ENCODE results near the gene SYT17.

The SYT17 gene

DNA sequence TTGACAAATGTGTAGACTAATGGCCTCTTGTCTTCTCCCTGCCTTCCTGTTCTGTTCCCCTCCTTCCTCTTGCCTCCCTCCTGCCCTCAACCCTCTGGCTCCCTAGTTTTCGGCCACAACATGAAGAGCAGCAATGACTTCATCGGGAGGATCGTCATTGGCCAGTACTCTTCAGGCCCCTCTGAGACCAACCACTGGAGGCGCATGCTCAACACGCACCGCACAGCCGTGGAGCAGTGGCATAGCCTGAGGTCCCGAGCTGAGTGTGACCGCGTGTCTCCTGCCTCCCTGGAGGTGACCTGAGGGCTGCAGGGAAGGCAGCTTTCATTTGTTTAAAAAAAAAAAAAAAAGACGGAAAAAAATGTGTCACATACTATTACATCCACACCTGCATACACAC lies 98.7 kb downstream of the SYT17 start:
- Histone ChIP-seq H3K36me3 (replicated peaks in 1 of 2; ENCODE audit: control insufficient read depth in 2 of 2, insufficient read depth in 2 of 2, low read length in 2 of 2) (peaks cover 0 to 9% of the 10 kb centered on the region in 2 donors), H3K4me3 (ENCODE audit: low read length in 2 of 2) (peak overlapping the region in 1 of 2 donors; percentile 23), H3K4me2 (ENCODE audit: insufficient read depth, low read length, poor library complexity, severe bottlenecking) (no peak overlapping the region), H4K8ac (ENCODE audit: low read depth, low read length) (no peak overlapping the region), H2BK12ac (ENCODE audit: low read length) (no peak overlapping the region), H3K27ac (replicated peaks; ENCODE audit: low read length) (no peak overlapping the region), H4K91ac (ENCODE audit: low read depth, low read length, poor library complexity) (no peak overlapping the region), H3K4ac (ENCODE audit: low read length) (no peak overlapping the region), H3K14ac (ENCODE audit: low read length) (no peak overlapping the region), H2BK5ac (ENCODE audit: low read length) (no peak overlapping the region), H3K27me3 (ENCODE audit: control insufficient read depth in 3 of 3, insufficient read depth in 3 of 3, low read depth in 1 of 3, low read length in 3 of 3) (no peaks in the 10 kb centered on the region), H2BK15ac (ENCODE audit: low read length) (no peak overlapping the region), H2AFZ (ENCODE audit: low read length) (no peak overlapping the region), H3K79me1 (ENCODE audit: low read depth, low read length) (no peaks in the 10 kb centered on the region), H2BK120ac (ENCODE audit: low read depth, low read length) (no peak overlapping the region), H3K4me1 (ENCODE audit: control insufficient read depth in 2 of 2, insufficient read depth in 1 of 2, low read depth in 1 of 2, low read length in 2 of 2) (no peaks in the 10 kb centered on the region), H3K23ac (ENCODE audit: low read depth, low read length, poor library complexity) (no peak overlapping the region), H3K9me3 (replicated peaks in 1 of 2; ENCODE audit: control insufficient read depth in 2 of 2, insufficient read depth in 1 of 2, low read depth in 1 of 2, low read length in 2 of 2) (peaks cover 0 to 8% of the 10 kb centered on the region in 2 donors), H2AK5ac (ENCODE audit: low read depth, low read length) (no peak overlapping the region), H3K9ac (ENCODE audit: low read depth, low read length, poor library complexity) (no peak overlapping the region), H3K18ac (ENCODE audit: low read length) (peak overlapping the region; percentile 0)
- no CpG with 5 or more reads among the region's 11 CpGs for WGBS, 2 donors (ENCODE audit: extremely low coverage in 2 of 2, insufficient read length in 2 of 2, insufficient replicate concordance in 1 of 2)
- DNase-seq (ENCODE audit: low spot score) = no peak

DNA sequence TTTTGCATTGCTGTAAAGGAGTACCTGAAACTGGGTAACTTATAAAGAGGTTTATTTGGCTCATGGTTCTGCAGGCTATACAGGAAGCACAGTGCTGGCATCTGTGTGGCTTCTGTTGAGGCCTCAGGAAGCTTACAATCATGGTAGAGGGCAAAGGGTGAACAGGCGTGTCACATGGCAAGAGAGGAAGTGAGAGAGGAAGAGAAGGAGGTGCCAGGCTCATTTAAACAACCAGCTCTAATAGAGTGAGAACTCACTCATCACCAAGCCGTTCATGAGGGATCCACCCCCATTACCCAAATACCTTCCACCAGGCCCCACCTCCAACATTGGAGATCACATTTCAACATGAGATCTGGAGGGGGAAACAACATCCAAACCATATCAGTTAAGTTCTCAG lies 101.1 kb downstream of the SYT17 start:
- no CpG with 5 or more reads among the region's 2 CpGs for WGBS, 2 donors (ENCODE audit: extremely low coverage in 2 of 2, insufficient read length in 2 of 2, insufficient replicate concordance in 1 of 2)
- DNase-seq (ENCODE audit: low spot score) = no peak
- H3K4me3 ChIP-seq (ENCODE audit: low read length in 2 of 2) = no peak overlapping the region
- no peak overlapping the region for H2BK120ac ChIP-seq (ENCODE audit: low read depth, low read length)
- H3K27ac ChIP-seq (replicated peaks; ENCODE audit: low read length) = no peak overlapping the region
- no peak overlapping the region for H4K91ac ChIP-seq (ENCODE audit: low read depth, low read length, poor library complexity)
- H2AFZ ChIP-seq (ENCODE audit: low read length) = no peak overlapping the region
- no peak overlapping the region for H3K14ac ChIP-seq (ENCODE audit: low read length)
- peaks cover 0 to 9% of the 10 kb centered on the region in 2 donors for H3K36me3 ChIP-seq (replicated peaks in 1 of 2; ENCODE audit: control insufficient read depth in 2 of 2, insufficient read depth in 2 of 2, low read length in 2 of 2)
- H3K23ac ChIP-seq (ENCODE audit: low read depth, low read length, poor library complexity) = no peak overlapping the region
- H3K4me2 ChIP-seq (ENCODE audit: insufficient read depth, low read length, poor library complexity, severe bottlenecking) = no peak overlapping the region
- no peak overlapping the region for H2AK5ac ChIP-seq (ENCODE audit: low read depth, low read length)
- H3K4me1 ChIP-seq (ENCODE audit: control insufficient read depth in 2 of 2, insufficient read depth in 1 of 2, low read depth in 1 of 2, low read length in 2 of 2) = no peaks in the 10 kb centered on the region
- no peak overlapping the region for H3K4ac ChIP-seq (ENCODE audit: low read length)
- H4K8ac ChIP-seq (ENCODE audit: low read depth, low read length) = no peak overlapping the region
- H2BK15ac ChIP-seq (ENCODE audit: low read length) = no peak overlapping the region
- H3K27me3 ChIP-seq (ENCODE audit: control insufficient read depth in 3 of 3, insufficient read depth in 3 of 3, low read depth in 1 of 3, low read length in 3 of 3) = no peaks in the 10 kb centered on the region
- H2BK5ac ChIP-seq (ENCODE audit: low read length) = no peak overlapping the region
- H2BK12ac ChIP-seq (ENCODE audit: low read length) = no peak overlapping the region
- H3K9ac ChIP-seq (ENCODE audit: low read depth, low read length, poor library complexity) = no peak overlapping the region
- H3K9me3 ChIP-seq (replicated peaks in 1 of 2; ENCODE audit: control insufficient read depth in 2 of 2, insufficient read depth in 1 of 2, low read depth in 1 of 2, low read length in 2 of 2) = peaks cover 0 to 4% of the 10 kb centered on the region in 2 donors
- no peak overlapping the region for H3K18ac ChIP-seq (ENCODE audit: low read length)
- no peaks in the 10 kb centered on the region for H3K79me1 ChIP-seq (ENCODE audit: low read depth, low read length)

DNA sequence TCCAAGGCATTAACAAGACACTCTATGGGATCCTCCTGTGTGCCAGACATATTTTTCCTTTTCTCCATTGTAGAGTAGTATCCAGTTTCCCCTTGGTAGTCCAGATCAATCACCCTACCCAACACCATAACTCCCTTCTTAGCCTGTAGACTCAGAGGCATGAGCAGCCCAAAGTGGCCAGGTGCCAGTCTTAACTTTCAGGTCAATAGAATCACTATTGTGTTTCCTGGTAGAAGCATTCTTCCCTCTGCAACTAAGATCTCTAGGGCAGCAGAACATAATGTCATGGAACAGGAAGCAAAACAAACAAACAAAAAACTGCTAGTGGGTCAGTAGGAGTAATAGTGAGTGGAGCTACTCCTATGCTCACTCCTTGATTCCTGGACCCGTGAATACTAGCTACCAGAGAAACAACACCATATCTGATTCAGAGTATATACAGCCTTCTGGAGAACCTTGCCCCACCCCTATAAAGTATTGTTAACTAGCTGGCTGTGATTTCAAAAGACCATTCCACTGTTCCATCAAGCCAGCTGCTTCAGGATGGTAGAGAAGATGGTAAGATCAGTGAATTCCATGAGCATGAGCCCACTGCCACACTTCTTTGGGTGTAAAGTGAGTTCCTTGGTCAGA lies 106.2 kb downstream of the SYT17 start:
- Histone ChIP-seq H3K27me3 (ENCODE audit: control insufficient read depth in 3 of 3, insufficient read depth in 3 of 3, low read depth in 1 of 3, low read length in 3 of 3) (no peaks in the 10 kb centered on the region), H4K8ac (ENCODE audit: low read depth, low read length) (no peak overlapping the region), H3K79me1 (ENCODE audit: low read depth, low read length) (no peaks in the 10 kb centered on the region), H3K9me3 (replicated peaks in 1 of 2; ENCODE audit: control insufficient read depth in 2 of 2, insufficient read depth in 1 of 2, low read depth in 1 of 2, low read length in 2 of 2) (peaks cover 0 to 2% of the 10 kb centered on the region in 2 donors), H3K4me2 (ENCODE audit: insufficient read depth, low read length, poor library complexity, severe bottlenecking) (no peak overlapping the region), H2BK12ac (ENCODE audit: low read length) (no peak overlapping the region), H2AFZ (ENCODE audit: low read length) (no peak overlapping the region), H3K36me3 (replicated peaks in 1 of 2; ENCODE audit: control insufficient read depth in 2 of 2, insufficient read depth in 2 of 2, low read length in 2 of 2) (no peaks in the 10 kb centered on the region), H4K91ac (ENCODE audit: low read depth, low read length, poor library complexity) (no peak overlapping the region), H2AK5ac (ENCODE audit: low read depth, low read length) (no peak overlapping the region), H2BK120ac (ENCODE audit: low read depth, low read length) (no peak overlapping the region), H3K4ac (ENCODE audit: low read length) (no peak overlapping the region), H2BK5ac (ENCODE audit: low read length) (no peak overlapping the region), H3K23ac (ENCODE audit: low read depth, low read length, poor library complexity) (no peak overlapping the region), H3K9ac (ENCODE audit: low read depth, low read length, poor library complexity) (no peak overlapping the region), H3K18ac (ENCODE audit: low read length) (no peak overlapping the region), H3K27ac (replicated peaks; ENCODE audit: low read length) (no peak overlapping the region), H3K14ac (ENCODE audit: low read length) (no peak overlapping the region), H3K4me3 (ENCODE audit: low read length in 2 of 2) (no peak overlapping the region), H3K4me1 (ENCODE audit: control insufficient read depth in 2 of 2, insufficient read depth in 1 of 2, low read depth in 1 of 2, low read length in 2 of 2) (no peaks in the 10 kb centered on the region), H2BK15ac (ENCODE audit: low read length) (no peak overlapping the region)
- DNase-seq (ENCODE audit: low spot score) = no peak
- WGBS, 2 donors (ENCODE audit: extremely low coverage in 2 of 2, insufficient read length in 2 of 2, insufficient replicate concordance in 1 of 2) = no CpG with 5 or more reads among the region's 1 CpG

DNA sequence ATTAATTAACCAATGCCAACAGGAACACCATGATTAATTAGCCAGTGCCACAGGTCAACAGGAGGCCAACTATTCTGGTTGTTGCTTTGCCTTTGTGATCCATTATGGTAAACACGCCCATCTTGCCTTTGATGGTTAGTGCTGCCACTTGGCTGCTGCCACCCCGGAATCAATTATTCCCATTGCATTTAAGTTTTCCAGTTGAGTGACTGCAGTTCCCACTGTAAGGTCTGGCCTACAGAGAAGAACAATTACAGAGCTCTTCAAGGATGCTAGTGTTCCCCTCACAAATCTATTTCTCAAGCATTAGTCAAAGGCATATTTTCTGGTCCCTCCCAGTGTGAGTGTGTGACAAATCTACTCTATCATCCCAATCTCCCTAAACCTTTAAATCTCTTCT lies 110.4 kb downstream of the SYT17 start:
- no peaks in the 10 kb centered on the region for H3K27me3 ChIP-seq (ENCODE audit: control insufficient read depth in 3 of 3, insufficient read depth in 3 of 3, low read depth in 1 of 3, low read length in 3 of 3)
- H3K4me3 ChIP-seq (ENCODE audit: low read length in 2 of 2) = no peak overlapping the region
- no peaks in the 10 kb centered on the region for H3K79me1 ChIP-seq (ENCODE audit: low read depth, low read length)
- H3K9me3 ChIP-seq (replicated peaks in 1 of 2; ENCODE audit: control insufficient read depth in 2 of 2, insufficient read depth in 1 of 2, low read depth in 1 of 2, low read length in 2 of 2) = peaks cover 0 to 2% of the 10 kb centered on the region in 2 donors
- H2BK120ac ChIP-seq (ENCODE audit: low read depth, low read length) = no peak overlapping the region
- H4K91ac ChIP-seq (ENCODE audit: low read depth, low read length, poor library complexity) = no peak overlapping the region
- H3K27ac ChIP-seq (replicated peaks; ENCODE audit: low read length) = no peak overlapping the region
- no peak overlapping the region for H3K9ac ChIP-seq (ENCODE audit: low read depth, low read length, poor library complexity)
- no peak overlapping the region for H2BK12ac ChIP-seq (ENCODE audit: low read length)
- H3K4me2 ChIP-seq (ENCODE audit: insufficient read depth, low read length, poor library complexity, severe bottlenecking) = no peak overlapping the region
- no peak overlapping the region for H3K18ac ChIP-seq (ENCODE audit: low read length)
- no peak overlapping the region for H2BK15ac ChIP-seq (ENCODE audit: low read length)
- no peak overlapping the region for H2AFZ ChIP-seq (ENCODE audit: low read length)
- DNase-seq (ENCODE audit: low spot score) = no peak
- no peak overlapping the region for H4K8ac ChIP-seq (ENCODE audit: low read depth, low read length)
- no peak overlapping the region for H2BK5ac ChIP-seq (ENCODE audit: low read length)
- no peaks in the 10 kb centered on the region for H3K36me3 ChIP-seq (replicated peaks in 1 of 2; ENCODE audit: control insufficient read depth in 2 of 2, insufficient read depth in 2 of 2, low read length in 2 of 2)
- H3K4ac ChIP-seq (ENCODE audit: low read length) = no peak overlapping the region
- no peak overlapping the region for H2AK5ac ChIP-seq (ENCODE audit: low read depth, low read length)
- no peaks in the 10 kb centered on the region for H3K4me1 ChIP-seq (ENCODE audit: control insufficient read depth in 2 of 2, insufficient read depth in 1 of 2, low read depth in 1 of 2, low read length in 2 of 2)
- H3K23ac ChIP-seq (ENCODE audit: low read depth, low read length, poor library complexity) = no peak overlapping the region
- H3K14ac ChIP-seq (ENCODE audit: low read length) = no peak overlapping the region
- WGBS, 2 donors (ENCODE audit: extremely low coverage in 2 of 2, insufficient read length in 2 of 2, insufficient replicate concordance in 1 of 2) = no CpG with 5 or more reads among the region's 2 CpGs
